HepG2 (cell line): ENCODE data around the gene SBK1. TPM values are rescaled to one million over a fixed set of nuclear protein-coding genes. Genes with fewer than 3 reads are reported as not detected.

Source experiments
- CHD2 ChIP-seq: IDR thresholded peaks from 2 replicates; pipeline ENCODE4 v1.6.1; 2011; ENCODE audit warnings: low read depth, low read length, improper control_type of control experiment
- FOSL2 ChIP-seq: sonication (generic); formaldehyde crosslinking; IDR thresholded peaks from 2 replicates; pipeline ENCODE4 v1.4.0; 2020; ENCODE audit warnings: missing genetic modification reagents
- GATA4 ChIP-seq: sonication (generic); IDR thresholded peaks from 2 replicates; pipeline ENCODE4 v1.6.1; 2016; ENCODE audit warnings: antibody characterized with exemption, low read depth, borderline replicate concordance
- HMG20A ChIP-seq: IDR thresholded peaks from 2 replicates; pipeline ENCODE4 v1.6.1; 2016; ENCODE audit warnings: borderline replicate concordance
- HOXD1 ChIP-seq: sonication (generic); formaldehyde crosslinking; IDR thresholded peaks from 2 replicates; pipeline ENCODE4 v1.5.0; 2020; ENCODE audit warnings: missing genetic modification reagents
- KAT8 ChIP-seq: IDR thresholded peaks from 2 replicates; pipeline ENCODE4 v1.6.1; 2016; ENCODE audit warnings: missing genetic modification reagents, missing compliant biosample characterization
- MATR3 ChIP-seq: sonication (generic); formaldehyde crosslinking; IDR thresholded peaks from 2 replicates; pipeline ENCODE4 v1.4.0; 2020; ENCODE audit warnings: missing genetic modification reagents
- MYC ChIP-seq: sonication (generic); formaldehyde crosslinking; IDR thresholded peaks from 2 replicates; pipeline ENCODE4 v1.9.0; 2021; ENCODE audit warnings: missing genetic modification reagents, borderline replicate concordance
- NR1H2 ChIP-seq: sonication (generic); formaldehyde crosslinking; IDR thresholded peaks from 2 replicates; pipeline ENCODE4 v1.8.1; 2022; ENCODE audit warnings: low read depth, missing genetic modification reagents, borderline replicate concordance
- NR2F6 ChIP-seq, 2 experiments: IDR thresholded peaks; 2 replicates each; pipeline ENCODE4 v1.6.1; 2016; ENCODE audit warnings: antibody characterized with exemption in 1 of 2, mild to moderate bottlenecking in 1 of 2
- PBX3 ChIP-seq: sonication (generic); formaldehyde crosslinking; IDR thresholded peaks from 2 replicates; pipeline ENCODE4 v1.8.1; 2023; ENCODE audit warnings: missing genetic modification reagents, inconsistent platforms, borderline replicate concordance
- PTBP1 ChIP-seq: fragments of 200-400 bp; formaldehyde crosslinking; IDR thresholded peaks from 2 replicates; pipeline ENCODE4 v1.6.1; 2018; ENCODE audit warnings: low read length, low read depth; ENCODE audit not compliant: poor library complexity, severe bottlenecking
- STAG1 ChIP-seq: sonication (generic); formaldehyde crosslinking; IDR thresholded peaks from 2 replicates; pipeline ENCODE4 v1.4.0; 2020; ENCODE audit warnings: missing genetic modification reagents
- TARDBP ChIP-seq: sonication (generic); formaldehyde crosslinking; IDR thresholded peaks from 2 replicates; pipeline ENCODE4 v1.8.0; 2022; ENCODE audit warnings: mild to moderate bottlenecking, missing genetic modification reagents
- XRCC5 ChIP-seq: fragments of 200-400 bp; formaldehyde crosslinking; optimal IDR thresholded peaks from 2 replicates; pipeline ENCODE3; 2017; ENCODE audit warnings: mild to moderate bottlenecking, low read length
- ZBTB4 ChIP-seq: sonication (generic); formaldehyde crosslinking; IDR thresholded peaks from 2 replicates; pipeline ENCODE4 v1.4.0; 2020; ENCODE audit warnings: missing genetic modification reagents, mild to moderate bottlenecking, borderline replicate concordance
- ZHX1 ChIP-seq: sonication (generic); formaldehyde crosslinking; IDR thresholded peaks from 2 replicates; pipeline ENCODE4 v1.8.1; 2022; ENCODE audit warnings: low read depth, mild to moderate bottlenecking, missing genetic modification reagents
- ZKSCAN8 ChIP-seq: IDR thresholded peaks from 2 replicates; pipeline ENCODE4 v1.6.1; 2016; ENCODE audit warnings: borderline replicate concordance, missing genetic modification reagents, missing compliant biosample characterization
- ZNF17 ChIP-seq: sonication (generic); formaldehyde crosslinking; IDR thresholded peaks from 2 replicates; pipeline ENCODE4 v1.5.0; 2020; ENCODE audit warnings: mild to moderate bottlenecking, missing genetic modification reagents
- ZNF180 ChIP-seq: sonication (generic); formaldehyde crosslinking; IDR thresholded peaks from 2 replicates; pipeline ENCODE4 v1.4.0; 2020; ENCODE audit warnings: low read depth, missing genetic modification reagents, borderline replicate concordance
- ZNF296 ChIP-seq: sonication (generic); formaldehyde crosslinking; conservative IDR thresholded peaks from 2 replicates; pipeline ENCODE4 v1.5.0; 2020; ENCODE audit warnings: mild to moderate bottlenecking, missing genetic modification reagents
- ZNF326 ChIP-seq: sonication (generic); formaldehyde crosslinking; IDR thresholded peaks from 2 replicates; pipeline ENCODE4 v1.4.0; 2020; ENCODE audit warnings: missing genetic modification reagents, borderline replicate concordance
- ZNF709 ChIP-seq: sonication (generic); formaldehyde crosslinking; IDR thresholded peaks from 2 replicates; pipeline ENCODE4 v1.5.0; 2020; ENCODE audit warnings: mild to moderate bottlenecking, missing genetic modification reagents
- ZNF747 ChIP-seq: sonication (generic); formaldehyde crosslinking; IDR thresholded peaks from 2 replicates; pipeline ENCODE4 v1.8.1; 2023; ENCODE audit warnings: missing genetic modification reagents, mild to moderate bottlenecking, borderline replicate concordance
- ZSCAN9 ChIP-seq: IDR thresholded peaks from 2 replicates; pipeline ENCODE4 v1.6.1; 2016; ENCODE audit warnings: borderline replicate concordance
- polyA plus RNA-seq, 8 experiments: library from polyadenylated mRNA; depleted of rRNA in 3 of 8; stranded (reverse) in 7 of 8; unstranded in 1 of 8; fragments of >200 nt; fragmentation: Illumina TruSeq in 4 of 8; extraction: Trizol in 4 of 8; gene quantifications; 2 replicates each; pipeline versions ENCODE4 v1.2.1 to v1.2.3, GENCODE V29; 2011 to 2016; ENCODE audit warnings: low read depth in 4 of 8, missing spikeins in 1 of 8, mixed read lengths in 1 of 8; ENCODE audit not compliant: insufficient read depth in 1 of 8
- total RNA-seq, 5 experiments: library from RNA; depleted of rRNA; stranded (reverse); fragments of >200 nt; fragmentation: Illumina TruSeq; extraction: Trizol; gene quantifications; 2 replicates each; pipeline ENCODE4 v1.2.3, GENCODE V29; 2016; ENCODE audit warnings: low read depth in 1 of 5

The SBK1 gene
- total and polyA plus RNA-seq, 2 of the 13 experiments (the other 11 are each of a cell fraction or from before 2014, with no cell fraction given) = 0.15 to 0.17 TPM

- TF ChIP-seq ZNF180 (CRISPR knock-in tag) (no peak), PTBP1 (no peak), MATR3 (CRISPR knock-in tag) (no peak), XRCC5 (peak; percentile 96), ZNF326 (CRISPR knock-in tag) (no peak), TARDBP (CRISPR knock-in tag) (no peak), ZNF17 (no peak), CHD2 (no peak), ZNF709 (CRISPR knock-in tag) (no peak), ZSCAN9 (CRISPR knock-in tag) (no peak), KAT8 (CRISPR knock-in tag) (peak; percentile 47; the same call in 1 of the 2 replicates), NR2F6 (IDR thresholded peaks at IDR 0.05) (no peak), NR2F6 (CRISPR knock-in tag; IDR thresholded peaks at IDR 0.05) (no peak), ZHX1 (CRISPR knock-in tag) (no peak), ZNF296 (CRISPR knock-in tag) (no peak), ZKSCAN8 (no peak), HMG20A (no peak), ZNF747 (no peak), PBX3 (no peak), HOXD1 (CRISPR knock-in tag) (0 out of 2 replicates have a peak, but pooled peaks have one; percentile 29), MYC (peak; percentile 16; the same call in 1 of the 2 replicates), STAG1 (CRISPR knock-in tag) (peak; percentile 70), NR1H2 (CRISPR knock-in tag) (no peak), FOSL2 (CRISPR knock-in tag) (peak; percentile 38; the same call in 1 of the 2 replicates), ZBTB4 (no peak), GATA4 (no peak)
These were observed 34.7 kb downstream of the SBK1 start (continued) for GRCh38 chr16:28326881-28327610.
